Measurements from ENCODE around the gene GAK.

The GAK gene

DNA sequence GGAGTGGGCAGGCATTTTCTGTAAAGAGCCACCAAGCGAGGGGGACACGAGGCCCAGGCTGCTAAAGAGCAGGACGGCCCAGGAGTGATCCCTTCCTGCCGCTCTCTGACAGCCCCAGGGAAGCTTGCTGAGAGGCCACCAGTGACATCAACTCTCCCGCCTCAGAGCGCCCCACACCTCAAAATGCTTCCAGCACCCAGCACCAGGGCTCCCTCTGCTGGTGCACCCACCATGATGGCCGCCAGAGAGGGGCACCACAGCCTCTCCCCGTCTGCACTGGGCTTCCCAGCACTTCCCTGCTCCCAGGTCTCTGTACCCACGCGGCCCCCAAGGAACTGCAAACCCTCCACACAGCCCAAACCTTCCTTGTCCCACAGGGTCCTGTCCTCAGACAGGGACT is 40.4 kb downstream of the GAK start:
- TF ChIP-seq, protein P1, sequence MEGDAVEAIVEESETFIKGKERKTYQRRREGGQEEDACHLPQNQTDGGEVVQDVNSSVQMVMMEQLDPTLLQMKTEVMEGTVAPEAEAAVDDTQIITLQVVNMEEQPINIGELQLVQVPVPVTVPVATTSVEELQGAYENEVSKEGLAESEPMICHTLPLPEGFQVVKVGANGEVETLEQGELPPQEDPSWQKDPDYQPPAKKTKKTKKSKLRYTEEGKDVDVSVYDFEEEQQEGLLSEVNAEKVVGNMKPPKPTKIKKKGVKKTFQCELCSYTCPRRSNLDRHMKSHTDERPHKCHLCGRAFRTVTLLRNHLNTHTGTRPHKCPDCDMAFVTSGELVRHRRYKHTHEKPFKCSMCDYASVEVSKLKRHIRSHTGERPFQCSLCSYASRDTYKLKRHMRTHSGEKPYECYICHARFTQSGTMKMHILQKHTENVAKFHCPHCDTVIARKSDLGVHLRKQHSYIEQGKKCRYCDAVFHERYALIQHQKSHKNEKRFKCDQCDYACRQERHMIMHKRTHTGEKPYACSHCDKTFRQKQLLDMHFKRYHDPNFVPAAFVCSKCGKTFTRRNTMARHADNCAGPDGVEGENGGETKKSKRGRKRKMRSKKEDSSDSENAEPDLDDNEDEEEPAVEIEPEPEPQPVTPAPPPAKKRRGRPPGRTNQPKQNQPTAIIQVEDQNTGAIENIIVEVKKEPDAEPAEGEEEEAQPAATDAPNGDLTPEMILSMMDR (IDR thresholded peaks at IDR 0.05): peak; percentile 15; the same call in 1 of the 2 replicates

- TF ChIP-seq, protein P1 (IDR thresholded peaks at IDR 0.05): no peak
Observed at GRCh38 chr4:890036-890695, 42.0 kb downstream of the GAK start.

GRCh38 chr4:889516-889915 is 42.6 kb downstream of the GAK start:
- TF ChIP-seq, protein P1 (IDR thresholded peaks at IDR 0.05): no peak

- TF ChIP-seq, protein P1 (IDR thresholded peaks at IDR 0.05): no peak
Observed at GRCh38 chr4:888029-888428, 44.1 kb downstream of the GAK start.

GRCh38 chr4:887034-887763 is 44.9 kb downstream of the GAK start:
- TF ChIP-seq, protein P1 (IDR thresholded peaks at IDR 0.05): no peak

DNA sequence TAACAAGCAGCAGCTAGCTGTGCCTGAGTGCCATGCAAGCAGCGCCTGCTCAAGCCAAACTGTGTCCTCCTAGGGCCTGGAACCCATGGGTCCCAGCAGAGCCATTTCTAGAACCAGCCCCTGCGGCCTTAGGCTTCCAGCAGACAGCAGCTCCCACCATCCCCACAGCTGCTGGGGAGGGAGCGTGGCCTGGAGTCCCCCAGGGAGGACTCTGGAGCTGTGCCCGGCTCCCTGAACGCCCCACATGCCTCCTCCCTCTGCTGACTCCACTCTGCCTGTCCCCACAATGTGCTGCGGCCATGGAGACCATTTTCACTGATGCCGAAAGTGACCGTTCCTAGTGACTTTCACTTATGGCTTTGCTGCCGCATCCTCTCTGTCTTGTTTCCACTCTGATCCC is 45.9 kb downstream of the GAK start:
- TF ChIP-seq, protein P1 (IDR thresholded peaks at IDR 0.05): no peak

GRCh38 chr4:885353-885752 is 46.8 kb downstream of the GAK start:
- TF ChIP-seq, protein P1 (IDR thresholded peaks at IDR 0.05): no peak

Measured in LNCAP (cell line).